Measurements from ENCODE around the gene STT3B. TPM values are rescaled to one million over a fixed set of nuclear protein-coding genes. Genes with fewer than 3 reads are reported as not detected.
A peak's percentile ranks its signal among the peaks of the same experiment; 100 is the strongest.

STT3B gene
- total and polyA plus RNA-seq, 10 donors, result 28.4 to 128 (median 86.6) TPM

DNA sequence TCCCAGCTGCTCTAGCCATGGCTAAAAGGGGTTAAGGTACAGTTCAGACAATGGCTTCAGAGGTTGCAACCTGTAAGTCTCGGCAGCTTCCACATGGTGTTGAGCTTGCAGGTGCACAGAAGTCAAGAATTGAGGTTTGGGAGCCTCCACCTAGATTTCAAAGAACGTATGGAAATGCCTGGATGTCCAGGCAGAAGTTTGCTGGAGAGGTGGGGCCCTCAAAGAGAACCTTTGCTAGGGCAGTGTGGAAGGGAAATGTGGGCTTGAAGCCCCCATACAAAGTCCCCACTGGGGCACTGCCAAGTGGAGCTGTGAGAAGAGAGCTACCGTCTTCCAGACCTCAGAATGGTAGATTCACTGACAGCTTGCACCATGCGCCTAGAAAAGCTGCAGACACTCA is 73.7 kb downstream of the STT3B start:
- no peak for DNase-seq
- intact Hi-C loops (cut with DNase I; ENCODE audit: low total_unique reads), result no loop called here
- no peak for TF ChIP-seq POLR2AphosphoS5 (IDR thresholded peaks at IDR 0.05)
- TF ChIP-seq POLR2A (IDR thresholded peaks at IDR 0.05), result no peak
- TF ChIP-seq, protein P1, sequence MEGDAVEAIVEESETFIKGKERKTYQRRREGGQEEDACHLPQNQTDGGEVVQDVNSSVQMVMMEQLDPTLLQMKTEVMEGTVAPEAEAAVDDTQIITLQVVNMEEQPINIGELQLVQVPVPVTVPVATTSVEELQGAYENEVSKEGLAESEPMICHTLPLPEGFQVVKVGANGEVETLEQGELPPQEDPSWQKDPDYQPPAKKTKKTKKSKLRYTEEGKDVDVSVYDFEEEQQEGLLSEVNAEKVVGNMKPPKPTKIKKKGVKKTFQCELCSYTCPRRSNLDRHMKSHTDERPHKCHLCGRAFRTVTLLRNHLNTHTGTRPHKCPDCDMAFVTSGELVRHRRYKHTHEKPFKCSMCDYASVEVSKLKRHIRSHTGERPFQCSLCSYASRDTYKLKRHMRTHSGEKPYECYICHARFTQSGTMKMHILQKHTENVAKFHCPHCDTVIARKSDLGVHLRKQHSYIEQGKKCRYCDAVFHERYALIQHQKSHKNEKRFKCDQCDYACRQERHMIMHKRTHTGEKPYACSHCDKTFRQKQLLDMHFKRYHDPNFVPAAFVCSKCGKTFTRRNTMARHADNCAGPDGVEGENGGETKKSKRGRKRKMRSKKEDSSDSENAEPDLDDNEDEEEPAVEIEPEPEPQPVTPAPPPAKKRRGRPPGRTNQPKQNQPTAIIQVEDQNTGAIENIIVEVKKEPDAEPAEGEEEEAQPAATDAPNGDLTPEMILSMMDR (IDR thresholded peaks at IDR 0.05 in 8 of 11, conservative IDR thresholded peaks at IDR 0.05 in 3 of 11), result no peak

DNA sequence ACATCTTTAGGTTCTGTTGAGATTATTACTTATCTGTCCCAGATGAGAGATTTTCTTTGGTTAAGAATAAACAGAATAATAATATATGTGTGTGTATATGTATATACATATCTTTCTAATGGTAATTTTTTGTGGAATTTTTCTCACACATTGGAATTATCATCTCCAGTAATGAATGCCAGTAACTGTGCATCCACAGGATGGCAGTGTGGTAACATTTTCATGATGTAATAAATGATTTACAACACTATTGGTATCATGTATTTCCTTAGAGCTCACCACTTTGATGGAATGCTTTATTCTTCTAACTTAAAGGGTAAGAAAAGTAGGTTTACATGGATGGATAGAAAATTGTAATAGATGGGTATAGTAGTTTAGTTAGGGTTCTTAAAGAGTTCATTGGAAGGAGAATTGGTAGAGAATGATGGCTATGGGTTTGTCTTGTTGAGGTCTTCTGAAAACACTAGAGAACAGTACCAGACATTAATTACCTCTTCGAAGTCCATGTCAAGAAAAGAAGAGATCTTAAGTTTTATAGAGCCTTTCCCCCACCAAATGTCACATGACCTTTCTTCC is 78.1 kb downstream of the STT3B start:
- WGBS, 5 donors, result 85 to 97% (median 94%) methylated on average over 1 of the region's 1 CpG
- TF ChIP-seq, protein P1 (IDR thresholded peaks at IDR 0.05 in 8 of 11, conservative IDR thresholded peaks at IDR 0.05 in 3 of 11), result peak; percentile 12 to 68 (median 53)
- TF ChIP-seq POLR2A (IDR thresholded peaks at IDR 0.05), result no peak
- intact Hi-C loops (cut with DNase I; ENCODE audit: low total_unique reads), result loop anchor here (10.0 kb wide), 1 partner anchor 154 kb away; no protein-coding TSS in a partner anchor
- H3K4me3 ChIP-seq, result no peak overlapping the region
- peaks cover 3 to 25% (median 21%) of the 10 kb centered on the region in 8 donors for H3K9me3 ChIP-seq
- peaks cover 0 to 41% (median 12%) of the 10 kb centered on the region in 6 donors for H3K36me3 ChIP-seq
- peaks cover 0 to 40% (median 13%) of the 10 kb centered on the region in 6 donors for H3K4me1 ChIP-seq
- H3K27ac ChIP-seq, result no peak overlapping the region
- H3K27me3 ChIP-seq (replicated peaks in 1 of 7), result no peaks in the 10 kb centered on the region
- no peak for DNase-seq

More for the DNA sequence above, 73.7 kb downstream of the STT3B start:
- H3K27ac ChIP-seq, result no peak overlapping the region
- no peak overlapping the region for H3K4me3 ChIP-seq
- 94 to 99% (median 97%) methylated on average over 4 of the region's 4 CpGs for WGBS, 5 donors
- H3K36me3 ChIP-seq, result peaks cover 0 to 66% (median 17%) of the 10 kb centered on the region in 6 donors
- peaks cover 0 to 22% (median 4%) of the 10 kb centered on the region in 6 donors for H3K4me1 ChIP-seq
- no peaks in the 10 kb centered on the region for H3K27me3 ChIP-seq (replicated peaks in 1 of 7)
- H3K9me3 ChIP-seq, result peaks cover 6 to 40% (median 35%) of the 10 kb centered on the region in 8 donors

DNA sequence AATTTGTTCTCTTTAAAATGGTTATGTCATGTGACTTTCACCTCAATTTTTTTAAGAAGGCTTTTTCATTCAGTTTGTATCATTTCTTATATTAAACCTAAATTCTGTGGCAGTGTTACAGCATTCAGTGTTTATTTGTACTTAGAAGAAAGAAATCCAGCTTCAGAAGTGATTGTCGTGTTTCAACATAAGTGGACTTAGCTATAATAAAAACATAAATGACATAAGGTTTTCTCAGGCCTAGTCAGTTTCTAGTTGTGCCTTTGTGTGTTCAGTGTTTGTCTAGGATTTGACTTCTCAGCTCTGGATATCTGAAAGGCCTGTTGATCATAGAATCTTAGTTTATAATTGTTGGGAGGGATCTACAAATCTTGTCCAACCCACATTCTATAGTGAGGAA is 80.5 kb downstream of the STT3B start:
- Histone ChIP-seq H3K4me3 (no peak overlapping the region), H3K4me1 (peaks cover 0 to 47% (median 13%) of the 10 kb centered on the region in 6 donors), H3K27ac (no peak overlapping the region), H3K27me3 (replicated peaks in 1 of 7) (no peaks in the 10 kb centered on the region), H3K36me3 (peaks cover 0 to 32% (median 2%) of the 10 kb centered on the region in 6 donors), H3K9me3 (peaks cover 0 to 1% (median 0%) of the 10 kb centered on the region in 8 donors)
- intact Hi-C loops (cut with DNase I; ENCODE audit: low total_unique reads), result loop anchor here (10.0 kb wide), 1 partner anchor 152 kb away; no protein-coding TSS in a partner anchor
- DNase-seq, result no peak
- WGBS, 5 donors, result 95 to 100% (median 97%) methylated on average over 1 of the region's 1 CpG
- TF ChIP-seq POLR2AphosphoS5 (IDR thresholded peaks at IDR 0.05) (no peak), POLR2A (IDR thresholded peaks at IDR 0.05) (no peak)
- TF ChIP-seq, protein P1 (IDR thresholded peaks at IDR 0.05 in 8 of 11, conservative IDR thresholded peaks at IDR 0.05 in 3 of 11), result no peak

DNA sequence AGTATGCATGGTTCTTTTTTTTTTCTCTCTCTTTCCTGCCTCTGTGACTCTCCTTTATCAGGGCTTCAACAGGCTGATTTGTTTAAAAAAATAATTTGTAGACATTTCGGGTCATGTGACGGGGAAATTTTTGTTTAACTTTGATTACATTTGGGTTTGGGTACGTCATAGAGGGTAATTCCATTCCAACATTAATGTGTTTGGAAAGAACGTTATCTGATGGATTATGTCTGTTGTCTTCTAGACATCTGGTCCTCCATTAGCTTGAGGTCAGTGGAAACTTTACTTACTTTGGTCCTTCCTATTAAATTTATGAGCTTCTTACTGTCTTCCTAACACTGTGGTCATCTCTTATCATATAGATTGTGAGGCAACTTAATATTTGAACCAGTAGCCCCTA is 80.9 kb downstream of the STT3B start:
- intact Hi-C loops (cut with DNase I; ENCODE audit: low total_unique reads), result loop anchor here (10.0 kb wide), 1 partner anchor 151 kb away; no protein-coding TSS in a partner anchor
- 93 to 98% (median 96%) methylated on average over 4 of the region's 4 CpGs for WGBS, 5 donors
- Histone ChIP-seq H3K4me3 (no peak overlapping the region), H3K9me3 (no peaks in the 10 kb centered on the region), H3K27ac (no peak overlapping the region), H3K27me3 (replicated peaks in 1 of 7) (no peaks in the 10 kb centered on the region), H3K36me3 (peaks cover 0 to 32% (median 4%) of the 10 kb centered on the region in 6 donors), H3K4me1 (peaks cover 0 to 47% (median 13%) of the 10 kb centered on the region in 6 donors)
- TF ChIP-seq POLR2AphosphoS5 (IDR thresholded peaks at IDR 0.05), result no peak
- TF ChIP-seq, protein P1 (IDR thresholded peaks at IDR 0.05 in 8 of 11, conservative IDR thresholded peaks at IDR 0.05 in 3 of 11), result no peak
- no peak for TF ChIP-seq POLR2A (IDR thresholded peaks at IDR 0.05)
- no peak for DNase-seq

Measured in spleen (tissue), 11 donors.